Activated CD8-positive, alpha-beta memory T cell treated with anti-CD3 and anti-CD28 coated beads for 1 hour (primary cell): ENCODE data around the gene FCHO1.
A peak's percentile ranks its signal among the peaks of the same experiment; 100 is the strongest.
"Not testable (repeated sequence)": the region's sequence is repeated elsewhere in the genome, so short reads cannot be mapped to it uniquely, and the experiment has no call there.

Source experiments
- DNase-seq, 2 donors: peaks; one replicate each; pipeline ENCODE4 v3.0.0-alpha.2; 2020; ENCODE audit warnings: low read depth in 1 of 2; ENCODE audit errors: extremely low read depth in 1 of 2

Gene FCHO1

GRCh38 chr19:17762505-17763229 is 11.4 kb downstream of the FCHO1 start:
- no peak for DNase-seq

DNA sequence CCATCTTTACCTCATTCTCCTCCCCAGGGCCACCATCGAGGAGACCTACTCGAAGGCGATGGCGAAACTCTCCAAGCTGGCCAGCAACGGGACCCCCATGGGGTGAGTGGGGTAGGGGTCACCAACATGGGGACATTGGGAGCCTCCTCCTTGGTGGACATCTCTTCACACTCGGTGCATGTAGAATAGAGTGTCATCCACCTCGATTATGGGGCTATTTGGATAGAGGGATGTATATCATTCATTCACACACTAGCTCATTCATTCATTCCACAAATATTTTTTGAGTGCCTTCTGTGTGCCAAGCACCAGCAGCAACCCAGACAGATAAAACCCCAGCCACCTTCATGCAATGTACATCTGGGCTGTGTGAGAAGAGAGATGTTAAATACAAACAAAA is 13.1 kb downstream of the FCHO1 start:
- no peak for DNase-seq

GRCh38 chr19:17765069-17765618 is 13.9 kb downstream of the FCHO1 start:
- DNase-seq = no peak

GRCh38 chr19:17766543-17767131 is 15.4 kb downstream of the FCHO1 start:
- no peak for DNase-seq

GRCh38 chr19:17767559-17767958 is 16.3 kb downstream of the FCHO1 start:
- no peak for DNase-seq

DNA sequence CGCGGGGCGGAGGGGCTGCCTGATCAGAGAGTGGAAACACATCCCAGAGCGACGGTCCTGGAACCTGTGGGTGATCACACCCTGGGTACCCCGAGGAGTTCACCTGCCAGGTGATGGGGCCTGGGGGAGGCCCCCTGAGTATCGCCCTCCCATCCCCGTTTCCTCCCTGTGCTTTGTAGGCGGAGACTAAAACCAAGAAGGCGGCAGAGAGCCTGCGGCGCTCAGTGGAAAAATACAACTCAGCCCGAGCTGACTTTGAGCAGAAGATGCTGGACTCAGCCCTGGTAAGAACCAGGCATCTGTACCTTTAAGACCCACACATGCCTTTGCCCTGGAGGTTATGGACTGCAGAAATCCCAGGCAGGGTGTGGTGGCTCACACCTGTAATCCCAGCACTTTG is 19.3 kb downstream of the FCHO1 start:
- no peak for DNase-seq

- no peak for DNase-seq
These were observed 20.9 kb downstream of the FCHO1 start for GRCh38 chr19:17772172-17772571.

DNA sequence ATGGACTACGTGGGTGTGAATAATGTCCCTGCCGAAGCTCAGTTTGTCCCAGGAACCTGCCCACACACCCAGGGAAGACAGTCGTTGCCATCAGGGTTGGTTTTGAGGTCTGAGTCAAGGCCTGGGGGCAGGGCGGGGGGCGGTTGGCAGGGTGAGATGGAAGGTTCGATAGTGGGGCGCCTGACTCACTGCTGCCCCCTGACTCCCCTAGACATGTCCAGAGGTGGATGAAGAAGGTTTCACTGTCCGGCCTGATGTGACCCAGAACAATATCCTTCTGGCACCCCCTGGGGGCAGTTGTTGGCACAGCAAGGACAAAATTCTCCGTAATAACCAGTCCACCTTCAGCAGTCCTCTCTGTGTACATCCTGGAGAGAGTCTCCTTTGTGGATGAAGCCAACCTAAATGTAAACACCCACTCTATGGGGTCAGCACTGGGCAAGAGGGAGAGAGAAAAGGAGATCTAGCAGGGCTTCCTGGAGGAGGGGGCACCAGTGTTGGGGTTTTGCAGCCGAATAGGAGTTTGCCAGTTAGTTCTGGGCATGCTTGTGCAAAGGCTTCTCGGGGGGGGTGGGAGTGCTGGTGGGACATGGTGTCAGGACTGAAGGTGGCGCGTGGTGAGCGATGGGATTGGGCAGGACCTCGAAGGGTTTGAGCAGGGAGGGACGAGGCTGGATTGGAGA is 24.1 kb downstream of the FCHO1 start:
- no peak for DNase-seq

DNA sequence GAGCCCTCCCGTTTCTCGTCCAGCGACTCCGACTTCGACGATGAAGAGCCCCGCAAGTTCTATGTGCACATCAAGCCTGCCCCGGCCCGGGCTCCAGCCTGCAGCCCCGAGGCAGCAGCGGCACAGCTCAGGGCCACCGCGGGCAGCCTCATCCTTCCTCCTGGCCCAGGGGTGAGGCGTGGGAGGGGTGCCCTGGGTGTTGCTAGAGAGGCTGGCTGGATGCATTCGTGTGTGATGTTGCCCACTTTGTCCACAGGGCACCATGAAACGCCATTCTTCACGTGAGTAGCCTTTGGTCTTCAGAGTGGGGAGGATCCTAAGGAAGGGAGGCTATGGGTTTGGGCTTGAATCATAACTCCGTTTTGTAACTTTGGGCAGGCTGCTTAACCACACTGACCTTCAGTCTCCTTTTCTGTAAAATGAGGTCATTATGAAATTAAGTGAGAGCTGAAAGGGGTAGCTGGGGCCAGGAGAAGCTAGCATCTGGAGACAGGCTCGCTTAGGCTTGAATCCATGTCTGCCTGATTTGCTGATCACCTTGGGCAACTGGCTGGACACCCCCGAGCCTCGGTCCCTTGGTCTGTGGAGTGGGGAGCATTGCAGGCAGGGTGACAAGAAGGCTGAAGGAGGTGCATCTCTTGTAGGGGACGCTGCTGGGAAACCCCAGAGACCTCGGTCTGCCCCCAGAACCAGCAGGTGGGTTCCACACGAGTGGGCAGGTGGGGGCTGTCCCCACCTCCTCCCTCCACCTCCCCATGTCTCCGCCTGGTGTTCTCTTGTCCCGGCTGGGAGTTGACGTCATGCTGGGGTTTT is 24.9 kb downstream of the FCHO1 start:
- DNase-seq = no peak

DNA sequence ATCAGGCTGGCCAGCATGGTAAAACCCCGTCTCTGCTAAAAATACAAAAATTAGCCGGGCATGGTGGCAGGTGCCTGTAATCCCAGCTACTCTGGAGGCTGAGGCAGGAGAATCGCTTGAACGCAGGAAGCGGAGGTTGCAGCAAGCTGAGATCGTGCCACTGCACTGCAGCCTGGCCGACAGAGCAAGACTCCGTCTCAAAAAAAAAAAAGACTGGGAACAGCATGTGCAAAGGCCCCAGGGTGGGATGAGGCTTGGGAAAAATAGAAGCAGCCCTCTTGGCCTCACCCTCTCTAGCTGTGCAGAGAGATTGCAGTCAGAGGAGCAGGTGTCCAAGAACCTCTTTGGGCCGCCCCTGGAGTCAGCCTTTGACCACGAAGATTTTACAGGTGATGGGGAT is 26.6 kb downstream of the FCHO1 start:
- DNase-seq = not testable (repeated sequence)

- peak in 1 of 2 donors; percentile 19 for DNase-seq
These were observed 27.1 kb downstream of the FCHO1 start for GRCh38 chr19:17778251-17778967.

- DNase-seq = no peak
These were observed 28.0 kb downstream of the FCHO1 start for GRCh38 chr19:17778968-17779929.

- no peak for DNase-seq
These were observed 29.5 kb downstream of the FCHO1 start for GRCh38 chr19:17780781-17781180.

- not testable (repeated sequence) for DNase-seq
These were observed 32.4 kb downstream of the FCHO1 start for GRCh38 chr19:17783721-17784120.

- DNase-seq = peak; percentile 44 to 59
These were observed 33.1 kb downstream of the FCHO1 start for GRCh38 chr19:17784201-17785008.

GRCh38 chr19:17787274-17787913 is 36.1 kb downstream of the FCHO1 start:
- DNase-seq = no peak

GRCh38 chr19:17788632-17789031 is 37.4 kb downstream of the FCHO1 start:
- no peak for DNase-seq
